GM18909 (cell line): ENCODE data around the gene CHCHD10.
"Not testable (repeated sequence)": the region's sequence is repeated elsewhere in the genome, so short reads cannot be mapped to it uniquely, and the experiment has no call there.

Experiments used
- ATAC-seq: cut with Tn5 transposase; IDR thresholded peaks from one replicate; pipeline ENCODE4 v1.9.1; 2021; ENCODE audit warnings: mild to moderate bottlenecking; ENCODE audit not compliant: unreplicated experiment, poor library complexity

Gene CHCHD10

GRCh38 chr22:23752750-23753149 lies 15.0 kb downstream of the CHCHD10 start:
- peak; percentile 20 for ATAC-seq

DNA sequence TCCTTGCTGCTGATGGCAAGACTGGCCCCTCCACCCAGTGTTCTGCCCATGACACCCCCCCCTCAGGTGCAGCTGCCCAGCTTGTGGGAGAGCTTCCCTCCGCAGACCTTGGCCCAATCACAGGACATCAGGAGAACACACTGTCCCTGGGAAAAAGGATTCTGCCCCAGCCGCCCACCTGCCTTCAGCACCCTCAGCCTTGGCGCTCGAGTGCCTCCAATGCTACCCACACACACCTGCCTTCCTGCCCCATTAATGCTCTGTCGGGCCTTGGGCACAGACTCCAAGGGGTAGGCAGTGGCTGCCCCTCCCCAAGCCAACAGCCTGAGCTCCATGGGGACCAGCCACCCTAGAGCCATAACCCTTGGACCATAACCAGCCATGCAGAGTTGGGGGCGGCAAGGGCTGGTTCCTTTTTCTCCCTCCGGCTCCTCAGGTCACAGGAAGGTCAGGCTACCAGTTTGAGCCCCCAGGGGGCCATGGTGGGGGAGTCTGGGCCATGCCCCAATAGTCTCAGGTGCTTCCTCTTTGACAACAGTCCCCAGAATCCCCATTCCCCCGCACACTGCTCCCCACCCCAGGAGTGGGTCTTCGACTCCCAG lies 15.6 kb downstream of the CHCHD10 start:
- ATAC-seq = peak; percentile 37

- ATAC-seq = no peak
These were observed 16.3 kb downstream of the CHCHD10 start for GRCh38 chr22:23751441-23751996.

DNA sequence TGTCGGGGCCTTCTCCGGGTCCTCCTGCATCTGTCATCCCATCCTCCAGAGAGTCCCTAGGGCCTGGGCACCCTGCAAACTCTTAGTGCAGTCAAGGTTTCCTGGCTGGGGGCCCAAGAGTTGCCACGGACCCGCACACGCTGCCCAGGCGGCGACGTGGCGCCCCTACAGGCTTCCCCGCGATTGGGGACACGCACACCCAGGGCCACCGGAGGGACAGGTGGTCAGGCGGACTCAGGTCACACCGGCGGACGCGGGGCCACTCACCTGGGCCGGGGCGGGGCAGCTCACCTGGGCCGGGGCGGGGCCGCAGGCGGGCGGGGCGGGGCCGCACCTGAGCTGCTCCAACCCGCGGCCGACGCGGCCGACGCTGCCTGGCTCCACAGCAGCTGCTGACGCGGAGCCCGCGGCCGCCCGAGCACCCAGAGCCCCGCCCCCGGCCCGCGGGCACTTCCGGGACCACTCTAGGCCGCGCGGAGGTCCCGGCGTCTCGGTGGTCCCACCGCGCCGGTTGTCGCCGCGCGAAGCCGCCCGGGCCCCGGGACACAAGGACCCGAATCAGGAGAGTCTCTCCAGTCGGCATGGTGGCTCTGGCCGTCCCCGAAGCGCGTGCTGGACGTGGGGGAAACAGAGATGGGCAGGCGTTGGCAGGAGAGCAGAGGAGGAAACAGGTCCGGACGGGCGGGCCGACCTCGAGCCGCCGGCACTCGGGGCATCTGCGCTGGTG lies 16.9 kb downstream of the CHCHD10 start, which contains the start of gene ZNF70:
ZNF70 (minus strand) TSS at position 399 of the 727 bp plus-strand sequence. CDS start 5,972 bp downstream, outside the sequence.
- ATAC-seq = peak; percentile 68

DNA sequence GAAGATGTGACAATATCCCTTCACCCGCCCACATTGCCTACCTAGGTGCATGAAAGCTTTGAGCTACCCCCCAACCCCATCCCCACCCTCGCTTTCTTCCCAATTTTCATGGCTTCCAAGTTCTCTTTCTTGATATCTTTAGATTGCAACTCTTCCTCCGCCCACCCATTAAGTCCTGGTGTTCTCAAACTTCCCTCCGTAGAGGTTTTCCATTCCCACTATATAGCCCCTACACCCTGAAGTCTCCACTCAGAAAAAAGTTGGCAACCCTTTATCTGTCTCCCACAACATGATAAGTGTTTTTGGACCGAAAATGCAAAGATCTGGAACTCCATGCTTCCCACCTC lies 17.4 kb downstream of the CHCHD10 start:
- no peak for ATAC-seq

DNA sequence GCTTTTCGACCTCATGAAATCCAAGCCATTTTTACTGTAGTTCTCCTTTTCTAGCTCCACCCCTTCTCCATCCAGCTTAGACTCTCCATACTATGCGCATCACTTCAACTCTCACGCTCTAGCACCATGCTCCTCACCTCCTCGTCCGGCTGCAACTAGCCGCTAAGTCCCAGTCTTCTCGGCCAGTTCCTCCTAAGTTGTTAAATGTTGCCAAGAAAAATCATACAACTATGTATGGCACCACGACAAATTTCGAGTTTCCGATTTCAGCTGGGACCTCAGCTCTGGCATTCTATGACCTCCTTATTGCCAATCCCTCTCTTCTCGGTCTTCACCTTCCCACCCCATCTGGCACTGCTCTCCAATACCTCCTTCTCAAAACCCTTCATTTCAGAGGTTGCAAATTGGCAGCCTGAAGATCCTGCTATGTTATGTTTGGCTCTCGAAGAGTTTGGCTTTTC lies 17.9 kb downstream of the CHCHD10 start:
- no peak for ATAC-seq

DNA sequence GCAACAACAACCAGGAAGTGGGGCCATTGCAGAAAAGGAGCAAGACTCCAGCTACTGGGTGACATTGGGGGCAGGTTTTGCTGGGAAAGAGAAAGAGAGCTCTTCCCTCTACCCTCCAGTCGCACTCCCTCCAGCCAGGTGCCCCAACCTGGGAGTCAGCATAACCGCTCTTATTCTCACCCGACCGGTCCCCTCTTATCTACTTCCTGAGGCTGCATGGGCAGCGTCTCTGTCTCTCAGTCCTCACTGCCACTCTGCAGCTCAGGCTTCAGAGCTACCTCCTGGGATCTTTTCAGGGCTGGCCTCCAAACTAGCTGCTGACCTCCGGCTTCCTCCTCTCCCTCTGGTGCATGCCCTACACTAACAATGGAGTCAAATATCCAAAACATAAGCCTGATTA lies 22.0 kb downstream of the CHCHD10 start:
- ATAC-seq = no peak

- ATAC-seq = no peak
These were observed 23.3 kb downstream of the CHCHD10 start for GRCh38 chr22:23744485-23744884.

GRCh38 chr22:23744001-23744400 lies 23.8 kb downstream of the CHCHD10 start:
- ATAC-seq = no peak

DNA sequence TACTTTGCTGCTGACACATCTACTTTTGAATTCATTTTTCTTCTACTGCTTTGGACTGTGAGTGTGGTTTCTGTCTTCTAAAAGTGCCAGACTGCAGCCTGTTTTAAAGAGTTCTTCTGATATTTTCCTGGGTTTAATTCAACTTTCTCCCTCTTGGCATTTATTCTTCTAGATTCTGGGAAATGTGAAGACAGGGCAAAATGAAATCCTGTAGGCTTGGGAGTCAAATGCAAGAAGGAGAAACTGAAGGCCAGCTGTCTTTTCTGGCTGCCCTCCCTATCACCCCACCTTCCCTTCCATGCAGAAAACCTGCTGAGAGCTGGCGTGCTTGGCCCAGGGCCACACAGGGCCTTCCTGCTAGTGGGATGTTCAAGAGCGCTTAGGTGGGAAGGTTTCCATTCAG lies 24.5 kb downstream of the CHCHD10 start:
- ATAC-seq = no peak

DNA sequence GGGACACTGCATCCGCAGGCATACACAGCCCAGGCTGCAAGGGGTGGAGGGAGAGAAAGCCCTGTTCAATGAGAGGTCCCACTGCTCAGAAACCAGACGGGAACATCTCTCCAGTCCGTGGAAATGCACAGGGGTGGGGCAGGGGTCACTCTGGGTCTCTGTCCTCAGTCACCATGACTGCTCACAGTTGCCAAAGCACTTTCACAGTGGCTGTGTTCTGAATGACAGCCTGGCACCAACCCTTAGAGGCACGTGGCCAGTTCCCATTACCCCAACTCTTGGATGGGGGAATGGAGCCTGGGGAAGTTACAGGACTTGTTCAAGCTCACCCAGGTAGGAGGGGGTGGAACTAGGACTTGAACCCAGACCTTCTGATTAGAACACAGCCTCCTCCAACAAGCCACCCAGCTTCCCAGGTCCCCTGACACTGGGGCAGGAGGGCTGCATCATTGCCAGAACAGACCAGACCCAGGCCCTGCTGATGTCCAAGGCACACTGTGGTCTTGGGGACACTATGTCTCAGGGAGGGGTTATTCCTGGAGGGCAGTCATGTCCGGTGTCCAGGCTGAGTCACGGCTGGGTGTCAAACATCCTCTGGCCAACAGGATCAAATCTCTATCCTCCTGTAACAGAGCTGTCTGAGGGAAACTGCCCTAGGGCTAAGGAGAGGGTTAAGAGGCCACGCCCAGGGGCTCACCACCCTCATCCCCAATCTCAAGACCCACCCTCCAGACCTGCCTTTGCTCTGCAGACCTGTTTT lies 25.1 kb downstream of the CHCHD10 start:
- ATAC-seq = no peak

DNA sequence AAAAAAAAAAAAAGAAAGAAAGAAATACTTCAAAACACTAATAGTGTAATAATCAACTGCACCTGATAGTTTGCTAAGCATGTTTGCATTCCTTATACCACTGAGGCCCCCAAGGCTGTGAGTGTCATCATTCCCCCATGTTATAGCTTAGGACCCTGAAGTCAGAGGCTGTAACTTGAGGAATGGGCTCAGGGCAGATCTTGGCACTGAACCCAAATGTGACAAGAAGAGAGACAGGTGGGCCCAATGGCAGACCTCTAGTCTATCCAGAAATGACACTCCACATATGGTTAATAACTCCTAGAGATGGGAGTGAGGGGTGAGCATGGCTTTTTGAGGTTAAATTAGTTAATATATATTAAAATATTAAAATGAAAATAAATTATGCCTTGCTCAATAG lies 30.1 kb downstream of the CHCHD10 start:
- no peak for ATAC-seq

DNA sequence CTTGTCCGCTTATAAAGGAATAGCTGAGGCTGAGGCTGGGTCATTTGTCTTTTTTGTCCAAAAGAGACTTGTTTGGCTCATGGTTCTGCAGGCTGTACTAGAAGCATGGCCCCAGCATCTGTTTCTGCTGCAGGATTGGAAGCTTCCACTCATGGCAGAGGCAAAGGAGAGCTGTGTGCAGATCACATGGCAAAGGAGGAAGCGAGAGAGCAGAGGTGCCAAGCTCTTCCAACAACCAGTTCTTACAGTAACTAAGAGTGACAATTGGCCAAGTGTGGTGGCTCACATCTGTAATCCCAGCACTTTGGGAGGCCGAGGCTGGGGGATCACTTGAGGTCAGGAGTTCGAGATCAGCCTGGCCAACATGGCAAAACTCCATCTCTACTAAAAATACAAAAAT lies 39.7 kb downstream of the CHCHD10 start:
- not testable (repeated sequence) for ATAC-seq

DNA sequence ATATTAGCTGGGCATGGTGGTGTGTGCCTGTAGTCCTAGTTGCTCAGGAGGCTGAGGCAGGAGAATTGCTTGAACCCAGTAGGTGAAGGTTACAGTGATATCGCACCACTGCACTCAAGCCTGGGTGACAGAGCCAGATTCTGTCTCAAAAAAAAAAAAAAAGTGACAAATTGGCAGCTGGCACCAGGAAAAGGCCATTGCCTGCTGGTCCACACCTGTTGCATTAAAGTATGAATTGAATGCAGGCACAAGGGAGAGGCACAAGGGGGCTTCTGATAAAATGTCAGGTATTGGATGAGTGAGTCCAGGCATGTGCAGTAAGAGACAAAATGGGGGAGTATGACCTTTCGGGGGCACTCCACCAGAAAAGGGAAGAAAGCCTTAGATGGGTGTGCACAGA lies 45.0 kb downstream of the CHCHD10 start:
- ATAC-seq = no peak

- ATAC-seq = no peak
These were observed 45.6 kb downstream of the CHCHD10 start for GRCh38 chr22:23722160-23722559.

DNA sequence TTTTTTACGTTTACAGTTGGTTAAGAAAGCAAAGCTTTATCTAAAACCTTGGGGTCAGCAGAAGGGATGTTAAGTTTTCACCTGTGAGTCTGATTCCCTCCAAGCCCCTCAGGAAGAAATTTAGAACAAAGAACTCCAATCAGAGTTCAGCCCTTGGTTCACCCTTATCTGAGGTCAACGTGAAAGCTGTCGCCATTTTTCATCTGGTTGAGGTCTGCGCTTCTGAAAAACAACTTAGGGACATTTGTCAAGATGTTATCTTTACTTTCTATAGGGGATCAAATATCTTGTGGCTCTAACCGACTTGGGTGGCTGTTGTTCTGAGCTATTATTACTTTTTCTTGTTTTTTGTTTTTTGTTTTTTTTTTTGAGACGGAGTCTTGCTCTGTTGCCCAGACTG lies 46.9 kb downstream of the CHCHD10 start:
- ATAC-seq = no peak

DNA sequence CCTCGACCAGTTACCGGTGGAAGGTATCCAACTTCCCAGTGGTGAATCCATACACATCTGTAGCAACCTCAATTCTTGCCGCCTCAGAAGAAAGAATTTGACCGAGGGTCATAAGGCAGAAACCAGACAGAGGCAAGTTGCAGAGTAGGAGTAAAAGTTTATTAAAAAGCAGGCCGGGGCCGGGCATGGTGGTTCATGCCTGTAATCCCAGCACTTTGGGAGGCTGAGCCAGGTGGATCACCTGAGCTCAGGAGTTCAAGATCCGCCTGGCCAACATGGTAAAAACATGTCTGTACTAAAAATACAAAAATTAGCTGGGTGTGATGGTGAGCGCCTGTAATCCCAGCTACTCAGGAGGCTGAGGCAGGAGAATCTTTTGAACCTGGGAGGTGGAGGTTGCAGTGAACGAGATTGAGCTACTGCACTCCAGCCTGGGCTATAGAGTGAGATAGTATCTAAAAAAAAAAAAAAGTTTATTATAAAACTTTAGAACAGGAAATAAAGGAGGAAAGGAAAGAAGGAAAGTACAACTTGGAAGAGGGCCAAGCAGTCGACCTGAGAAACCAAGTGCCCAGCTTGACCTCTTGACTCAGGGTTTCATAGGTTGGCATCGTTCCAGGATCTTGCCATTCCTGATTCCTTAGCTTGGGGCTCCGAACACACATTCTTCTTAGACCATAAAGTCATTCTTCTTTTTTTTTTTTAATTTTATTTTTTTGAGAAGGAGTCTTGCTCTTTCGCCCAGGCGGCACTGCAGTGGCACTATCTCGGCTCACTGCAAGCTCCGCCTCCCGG lies 49.2 kb downstream of the CHCHD10 start:
- no peak for ATAC-seq

- ATAC-seq = peak; percentile 79
These were observed 50.7 kb downstream of the CHCHD10 start for GRCh38 chr22:23716811-23717801.
